GM12801 (cell line): Measurements from ENCODE around the gene CEPT1.

Source experiments
- TF ChIP-seq, protein P1 (sequence below): IDR thresholded peaks from one replicate; pipeline ENCODE4 v1.5.1; 2011; ENCODE audit warnings: control low read depth; ENCODE audit not compliant: insufficient read length; ENCODE audit errors: extremely low read depth

The CEPT1 gene

DNA sequence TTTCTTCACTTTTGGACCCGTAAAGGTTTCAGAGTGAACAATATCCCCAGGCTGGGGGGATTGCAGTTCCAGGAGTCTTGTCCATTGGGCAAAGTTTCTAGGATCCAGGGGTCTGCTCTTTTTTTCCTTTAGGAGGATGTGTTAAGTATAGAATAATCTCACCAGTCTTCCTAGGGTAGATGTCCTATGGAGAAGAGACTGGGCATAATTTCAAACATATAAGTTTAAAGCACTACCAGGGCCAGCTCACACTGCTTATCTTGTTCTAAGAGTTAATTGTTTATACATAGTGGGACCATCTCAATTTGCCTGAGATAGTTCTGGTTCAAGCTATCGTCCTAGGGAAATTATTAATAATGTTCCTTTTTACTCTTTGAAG lies 88.7 kb downstream of the CEPT1 start:
- TF ChIP-seq, protein P1, sequence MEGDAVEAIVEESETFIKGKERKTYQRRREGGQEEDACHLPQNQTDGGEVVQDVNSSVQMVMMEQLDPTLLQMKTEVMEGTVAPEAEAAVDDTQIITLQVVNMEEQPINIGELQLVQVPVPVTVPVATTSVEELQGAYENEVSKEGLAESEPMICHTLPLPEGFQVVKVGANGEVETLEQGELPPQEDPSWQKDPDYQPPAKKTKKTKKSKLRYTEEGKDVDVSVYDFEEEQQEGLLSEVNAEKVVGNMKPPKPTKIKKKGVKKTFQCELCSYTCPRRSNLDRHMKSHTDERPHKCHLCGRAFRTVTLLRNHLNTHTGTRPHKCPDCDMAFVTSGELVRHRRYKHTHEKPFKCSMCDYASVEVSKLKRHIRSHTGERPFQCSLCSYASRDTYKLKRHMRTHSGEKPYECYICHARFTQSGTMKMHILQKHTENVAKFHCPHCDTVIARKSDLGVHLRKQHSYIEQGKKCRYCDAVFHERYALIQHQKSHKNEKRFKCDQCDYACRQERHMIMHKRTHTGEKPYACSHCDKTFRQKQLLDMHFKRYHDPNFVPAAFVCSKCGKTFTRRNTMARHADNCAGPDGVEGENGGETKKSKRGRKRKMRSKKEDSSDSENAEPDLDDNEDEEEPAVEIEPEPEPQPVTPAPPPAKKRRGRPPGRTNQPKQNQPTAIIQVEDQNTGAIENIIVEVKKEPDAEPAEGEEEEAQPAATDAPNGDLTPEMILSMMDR = no peak

DNA sequence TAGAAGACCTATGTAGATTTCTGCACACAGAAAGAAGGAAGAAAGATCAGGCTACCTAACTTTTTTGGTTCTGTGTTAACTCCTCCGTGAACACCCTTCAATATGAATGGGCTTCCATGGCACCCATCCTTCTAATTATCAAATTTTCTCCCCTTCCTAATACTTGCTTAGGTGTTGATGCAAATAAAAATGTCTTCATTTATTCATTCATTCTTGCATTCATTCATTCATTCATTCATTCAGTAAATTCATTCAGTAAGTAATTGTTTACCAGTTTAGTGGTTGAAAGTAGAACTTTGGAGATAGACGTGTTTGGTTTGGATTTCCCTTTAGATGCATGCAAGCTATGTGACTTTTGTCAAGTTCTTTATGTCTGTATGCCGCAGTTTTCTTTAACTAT lies 92.1 kb downstream of the CEPT1 start:
- TF ChIP-seq, protein P1 = no peak

DNA sequence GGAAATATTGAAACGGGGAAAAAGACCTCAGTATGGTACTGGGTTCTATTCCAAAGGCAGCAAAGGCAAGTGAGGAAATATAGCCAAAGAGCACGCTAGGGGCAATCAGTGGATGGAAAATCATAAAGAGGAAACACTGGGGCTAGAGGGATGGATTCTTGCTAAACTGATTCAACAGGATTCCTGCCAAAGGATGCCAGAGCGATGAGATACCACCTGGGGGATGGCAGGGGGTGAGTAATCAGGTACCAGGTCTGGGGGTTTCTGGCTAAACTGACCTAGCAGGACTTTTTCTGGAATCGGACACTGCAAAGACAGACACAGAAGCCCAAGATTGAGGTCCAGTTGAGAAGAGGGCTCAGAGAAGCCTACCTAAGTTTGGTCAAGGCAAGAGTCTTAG lies 94.2 kb downstream of the CEPT1 start:
- TF ChIP-seq, protein P1 = no peak
